ENCODE measurements around the gene BCCIP.

- TF ChIP-seq POLR2A (IDR thresholded peaks at IDR 0.05; ENCODE audit: low read length) (no peak), GATA1 (IDR thresholded peaks at IDR 0.05; ENCODE audit: low read depth, low read length) (no peak)
These were observed 47.7 kb upstream of the BCCIP start, which contains the start of gene MMP21 for GRCh38 chr10:125775491-125776106.

All from erythroblast (primary cell).